ENCODE data around the gene ARHGAP20. TPM values are rescaled to one million over a fixed set of nuclear protein-coding genes. Genes with fewer than 3 reads are reported as not detected.

Gene ARHGAP20
- total and polyA plus RNA-seq, 2 experiments from 2014 or later = 0.84 to 0.97 TPM

DNA sequence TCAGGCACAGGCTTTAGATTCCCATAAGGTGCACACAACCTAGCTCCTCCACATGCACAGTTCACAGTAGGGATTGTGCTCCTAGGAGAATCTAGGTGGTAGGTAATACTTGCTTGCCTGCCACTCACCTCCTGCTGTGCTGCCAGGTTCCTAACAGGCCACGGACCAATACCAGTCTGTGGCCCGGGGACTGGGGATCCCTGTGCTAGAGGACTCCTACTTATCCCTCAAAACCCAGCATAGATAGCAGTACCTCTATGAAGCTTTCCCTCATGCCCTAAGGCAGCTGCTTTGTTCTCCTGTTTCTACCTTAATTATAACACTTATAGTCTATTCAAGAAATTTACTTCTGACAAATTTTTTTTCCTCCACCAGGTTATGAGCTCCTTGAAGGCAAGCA lies 36.7 kb downstream of the ARHGAP20 start:
- no peak overlapping the region for H3K4me3 ChIP-seq
- H3K27ac ChIP-seq = no peak overlapping the region
- no peak for TF ChIP-seq EZH2 (IDR thresholded peaks at IDR 0.05; ENCODE audit: insufficient read depth, poor library complexity, severe bottlenecking)
- no peak for TF ChIP-seq EZH2phosphoT487 (IDR thresholded peaks at IDR 0.05; ENCODE audit: insufficient read depth, low read depth)
- no peak for DNase-seq
- no peaks in the 10 kb centered on the region for H3K79me2 ChIP-seq (ENCODE audit: insufficient read depth)
- H3K27me3 ChIP-seq (replicated peaks; ENCODE audit: insufficient read depth) = no peaks in the 10 kb centered on the region
- peaks cover 4% of the 10 kb centered on the region; the same call in 1 of the 2 replicates for H3K36me3 ChIP-seq (ENCODE audit: low read depth)
- no peaks in the 10 kb centered on the region for H4K20me1 ChIP-seq (ENCODE audit: insufficient read depth)
- in situ Hi-C loops (cut with MboI) = no loop called here
- 75 to 79% methylated on average over 2 of the region's 2 CpGs for WGBS, 2 experiments (ENCODE audit: low coverage in 1 of 2, low lambda C conversion rate in 2 of 2, missing lambda C conversion rate in 2 of 2)
- no peaks in the 10 kb centered on the region for H3F3A ChIP-seq (ENCODE audit: insufficient read depth)
- no peaks in the 10 kb centered on the region for H3K4me1 ChIP-seq (ENCODE audit: insufficient read depth)
- no peak overlapping the region for H3K4me2 ChIP-seq (ENCODE audit: unreplicated experiment)
- H3K9ac ChIP-seq = no peak overlapping the region
- H3K9me2 ChIP-seq (ENCODE audit: insufficient read depth) = no peaks in the 10 kb centered on the region
- H3K9me3 ChIP-seq (ENCODE audit: low read depth) = no peaks in the 10 kb centered on the region
- no peak overlapping the region for H2AFZ ChIP-seq

DNA sequence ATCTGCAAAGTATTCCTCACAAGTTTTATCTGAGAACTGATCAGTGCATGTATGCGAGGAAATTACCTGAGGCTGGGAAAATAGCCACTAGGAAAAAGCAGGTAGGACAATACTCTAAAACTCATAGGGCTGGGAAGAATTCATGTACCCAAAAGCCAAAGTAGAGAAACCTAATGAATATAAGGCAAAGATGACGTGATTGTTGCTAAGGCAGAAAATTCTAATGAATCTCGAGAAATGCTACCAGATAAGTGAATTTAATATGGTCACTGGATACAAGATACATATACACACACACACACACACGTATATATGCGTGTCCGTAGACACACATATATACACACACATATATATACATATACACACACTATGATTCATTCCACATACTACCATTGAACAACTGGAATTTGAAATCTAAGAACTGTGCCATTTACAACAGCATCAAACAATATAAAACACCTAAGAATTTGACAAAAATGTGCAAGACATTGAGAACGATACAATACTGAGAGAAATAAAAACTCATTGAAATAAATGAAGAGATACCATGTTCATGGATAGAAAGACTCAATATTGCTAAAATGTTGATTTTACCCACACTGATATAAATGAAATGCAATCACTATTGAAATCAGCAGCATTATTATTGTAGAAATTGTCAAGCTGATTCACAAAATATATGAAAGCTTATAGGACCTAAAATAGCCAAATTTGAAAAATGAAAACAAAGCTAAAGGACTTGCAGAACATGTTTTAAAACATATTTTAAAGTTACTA lies 46.4 kb downstream of the ARHGAP20 start:
- no peaks in the 10 kb centered on the region for H3F3A ChIP-seq (ENCODE audit: insufficient read depth)
- DNase-seq = no peak
- H2AFZ ChIP-seq = no peak overlapping the region
- H3K4me2 ChIP-seq (ENCODE audit: unreplicated experiment) = no peak overlapping the region
- H3K9me2 ChIP-seq (ENCODE audit: insufficient read depth) = no peaks in the 10 kb centered on the region
- no peaks in the 10 kb centered on the region for H3K27me3 ChIP-seq (replicated peaks; ENCODE audit: insufficient read depth)
- in situ Hi-C loops (cut with MboI) = no loop called here
- no peak overlapping the region for H3K9ac ChIP-seq
- TF ChIP-seq EZH2phosphoT487 (IDR thresholded peaks at IDR 0.05; ENCODE audit: insufficient read depth, low read depth) (no peak), EZH2 (IDR thresholded peaks at IDR 0.05; ENCODE audit: insufficient read depth, poor library complexity, severe bottlenecking) (no peak)
- H3K4me3 ChIP-seq = no peak overlapping the region
- H3K36me3 ChIP-seq (ENCODE audit: low read depth) = no peaks in the 10 kb centered on the region; the same call in 1 of the 2 replicates
- H3K4me1 ChIP-seq (ENCODE audit: insufficient read depth) = no peaks in the 10 kb centered on the region
- no peak overlapping the region for H3K27ac ChIP-seq
- no peaks in the 10 kb centered on the region for H3K9me3 ChIP-seq (ENCODE audit: low read depth)
- H4K20me1 ChIP-seq (ENCODE audit: insufficient read depth) = no peaks in the 10 kb centered on the region
- no peaks in the 10 kb centered on the region for H3K79me2 ChIP-seq (ENCODE audit: insufficient read depth)
- WGBS, 2 experiments (ENCODE audit: low coverage in 1 of 2, low lambda C conversion rate in 2 of 2, missing lambda C conversion rate in 2 of 2) = 89 to 91% methylated on average over 7 of the region's 7 CpGs

DNA sequence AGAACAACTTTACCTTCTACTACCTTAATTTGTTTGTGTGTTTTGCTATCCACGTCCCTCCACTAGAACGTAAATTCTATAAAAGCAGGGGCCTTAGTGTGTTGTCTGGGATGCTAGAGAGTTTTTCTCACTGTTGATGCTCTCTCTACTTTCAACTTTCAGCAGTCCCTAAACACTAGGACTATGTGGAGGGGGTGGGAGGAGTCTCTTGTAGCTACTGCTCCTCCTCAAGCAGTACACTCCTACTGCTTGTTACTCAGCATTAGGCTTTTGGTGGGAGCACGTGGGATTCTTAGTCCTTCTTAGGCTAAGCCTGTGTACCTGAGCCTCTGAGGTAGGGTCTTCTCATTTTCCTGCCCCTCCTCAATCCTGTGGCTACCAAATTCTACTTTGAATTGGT lies 56.3 kb downstream of the ARHGAP20 start:
- no peaks in the 10 kb centered on the region for H3K79me2 ChIP-seq (ENCODE audit: insufficient read depth)
- no peak overlapping the region for H3K4me3 ChIP-seq
- in situ Hi-C loops (cut with MboI) = no loop called here
- H3K4me1 ChIP-seq (ENCODE audit: insufficient read depth) = no peaks in the 10 kb centered on the region
- no peaks in the 10 kb centered on the region for H4K20me1 ChIP-seq (ENCODE audit: insufficient read depth)
- H3F3A ChIP-seq (ENCODE audit: insufficient read depth) = no peaks in the 10 kb centered on the region
- no peak overlapping the region for H3K27ac ChIP-seq
- H3K9me2 ChIP-seq (ENCODE audit: insufficient read depth) = no peaks in the 10 kb centered on the region
- no peak overlapping the region for H3K4me2 ChIP-seq (ENCODE audit: unreplicated experiment)
- no peaks in the 10 kb centered on the region for H3K36me3 ChIP-seq (ENCODE audit: low read depth)
- WGBS, 2 experiments (ENCODE audit: low coverage in 1 of 2, low lambda C conversion rate in 2 of 2, missing lambda C conversion rate in 2 of 2) = 86 to 96% methylated on average over 3 of the region's 3 CpGs
- DNase-seq = no peak
- no peaks in the 10 kb centered on the region for H3K27me3 ChIP-seq (replicated peaks; ENCODE audit: insufficient read depth)
- no peak overlapping the region for H3K9ac ChIP-seq
- H2AFZ ChIP-seq = no peak overlapping the region
- TF ChIP-seq EZH2 (IDR thresholded peaks at IDR 0.05; ENCODE audit: insufficient read depth, poor library complexity, severe bottlenecking) (no peak), EZH2phosphoT487 (IDR thresholded peaks at IDR 0.05; ENCODE audit: insufficient read depth, low read depth) (no peak)
- peaks cover 7% of the 10 kb centered on the region for H3K9me3 ChIP-seq (ENCODE audit: low read depth)

DNA sequence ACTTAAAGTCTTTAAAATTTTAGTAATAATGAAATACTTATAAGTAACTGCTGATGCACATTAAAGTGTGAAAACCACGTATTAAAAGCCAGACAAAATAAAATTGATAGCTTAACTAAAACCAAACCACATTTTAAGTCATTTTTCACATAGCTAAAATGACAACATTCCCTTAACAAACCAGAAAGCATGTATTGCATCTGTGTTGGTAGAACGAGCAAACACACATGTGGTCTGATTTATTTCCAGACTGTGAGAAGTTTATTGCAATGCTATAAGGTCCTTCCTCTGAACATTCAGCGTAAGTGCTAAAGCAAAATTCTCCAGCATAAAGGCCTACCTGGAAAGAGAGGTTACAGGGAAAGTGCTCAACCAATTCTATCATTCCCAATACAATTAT lies 57.8 kb downstream of the ARHGAP20 start:
- in situ Hi-C loops (cut with MboI) = no loop called here
- DNase-seq = no peak

More for the DNA sequence above, 57.8 kb downstream of the ARHGAP20 start:
- Histone ChIP-seq H3K36me3 (ENCODE audit: low read depth) (no peaks in the 10 kb centered on the region), H2AFZ (no peak overlapping the region), H3K4me2 (ENCODE audit: unreplicated experiment) (no peak overlapping the region), H3K27ac (no peak overlapping the region), H3K9me3 (ENCODE audit: low read depth) (peaks cover 7% of the 10 kb centered on the region), H4K20me1 (ENCODE audit: insufficient read depth) (no peaks in the 10 kb centered on the region), H3K79me2 (ENCODE audit: insufficient read depth) (no peaks in the 10 kb centered on the region), H3K4me1 (ENCODE audit: insufficient read depth) (no peaks in the 10 kb centered on the region), H3K4me3 (no peak overlapping the region), H3K27me3 (replicated peaks; ENCODE audit: insufficient read depth) (no peaks in the 10 kb centered on the region), H3K9me2 (ENCODE audit: insufficient read depth) (no peaks in the 10 kb centered on the region), H3F3A (ENCODE audit: insufficient read depth) (no peaks in the 10 kb centered on the region), H3K9ac (no peak overlapping the region)
- TF ChIP-seq EZH2 (IDR thresholded peaks at IDR 0.05; ENCODE audit: insufficient read depth, poor library complexity, severe bottlenecking) = no peak
- no peak for TF ChIP-seq EZH2phosphoT487 (IDR thresholded peaks at IDR 0.05; ENCODE audit: insufficient read depth, low read depth)
- WGBS, 2 experiments (ENCODE audit: low coverage in 1 of 2, low lambda C conversion rate in 2 of 2, missing lambda C conversion rate in 2 of 2) = 46% methylated on average over 3 of the region's 3 CpGs

Measured in GM23248 (cell line).